Measurements from ENCODE around the gene MTX1.
"Not testable (repeated sequence)": the region's sequence is repeated elsewhere in the genome, so short reads cannot be mapped to it uniquely, and the experiment has no call there.

The MTX1 gene

DNA sequence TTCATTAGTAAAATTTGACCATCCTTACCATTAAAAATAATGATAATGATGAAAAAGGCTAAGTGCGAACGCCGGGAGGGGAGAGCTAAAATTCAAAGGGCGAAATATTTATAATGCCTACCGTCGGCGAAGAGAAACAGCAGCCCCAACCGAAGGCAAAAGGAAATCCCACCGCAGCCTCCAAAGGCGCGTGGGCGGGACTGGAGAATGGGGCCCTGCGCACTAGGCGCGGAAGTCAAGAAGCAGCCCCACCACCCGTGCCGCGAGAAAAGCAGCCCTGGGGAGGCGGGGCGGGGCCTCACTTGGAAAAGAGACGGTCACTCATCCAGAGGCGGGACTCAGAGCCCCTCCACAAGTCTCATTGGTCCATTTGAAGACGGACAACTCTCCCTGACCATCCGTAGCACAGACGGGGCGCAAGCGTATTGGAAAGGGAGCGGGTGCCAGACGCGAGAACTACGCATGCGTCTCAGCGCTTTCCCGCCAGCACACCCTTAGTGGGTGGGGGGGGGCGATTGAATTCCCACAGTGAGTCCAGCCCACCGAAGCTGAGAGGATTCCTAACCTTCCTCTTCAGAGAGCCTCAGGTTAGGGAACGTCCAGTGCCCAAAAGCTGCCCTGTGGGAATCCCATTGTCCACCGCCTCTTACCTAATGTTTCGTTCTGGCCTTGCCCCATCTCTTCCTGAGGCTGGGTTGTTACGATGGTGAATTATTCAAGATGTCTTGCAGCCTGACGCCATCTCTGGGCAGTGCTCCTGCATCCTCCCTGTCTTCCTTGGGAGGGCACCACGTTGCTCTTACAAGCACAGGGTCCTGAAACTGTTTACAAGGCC is 19.0 kb downstream of the MTX1 start:
- TF ChIP-seq, protein P1, sequence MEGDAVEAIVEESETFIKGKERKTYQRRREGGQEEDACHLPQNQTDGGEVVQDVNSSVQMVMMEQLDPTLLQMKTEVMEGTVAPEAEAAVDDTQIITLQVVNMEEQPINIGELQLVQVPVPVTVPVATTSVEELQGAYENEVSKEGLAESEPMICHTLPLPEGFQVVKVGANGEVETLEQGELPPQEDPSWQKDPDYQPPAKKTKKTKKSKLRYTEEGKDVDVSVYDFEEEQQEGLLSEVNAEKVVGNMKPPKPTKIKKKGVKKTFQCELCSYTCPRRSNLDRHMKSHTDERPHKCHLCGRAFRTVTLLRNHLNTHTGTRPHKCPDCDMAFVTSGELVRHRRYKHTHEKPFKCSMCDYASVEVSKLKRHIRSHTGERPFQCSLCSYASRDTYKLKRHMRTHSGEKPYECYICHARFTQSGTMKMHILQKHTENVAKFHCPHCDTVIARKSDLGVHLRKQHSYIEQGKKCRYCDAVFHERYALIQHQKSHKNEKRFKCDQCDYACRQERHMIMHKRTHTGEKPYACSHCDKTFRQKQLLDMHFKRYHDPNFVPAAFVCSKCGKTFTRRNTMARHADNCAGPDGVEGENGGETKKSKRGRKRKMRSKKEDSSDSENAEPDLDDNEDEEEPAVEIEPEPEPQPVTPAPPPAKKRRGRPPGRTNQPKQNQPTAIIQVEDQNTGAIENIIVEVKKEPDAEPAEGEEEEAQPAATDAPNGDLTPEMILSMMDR (IDR thresholded peaks at IDR 0.05; ENCODE audit: low read length, missing control alignments) = no peak
- H3K4me3 ChIP-seq (replicated peaks; ENCODE audit: low read depth, low read length) = peak overlapping the region; percentile 81
- DNase-seq (ENCODE audit: low read depth) = peak; percentile 99

DNA sequence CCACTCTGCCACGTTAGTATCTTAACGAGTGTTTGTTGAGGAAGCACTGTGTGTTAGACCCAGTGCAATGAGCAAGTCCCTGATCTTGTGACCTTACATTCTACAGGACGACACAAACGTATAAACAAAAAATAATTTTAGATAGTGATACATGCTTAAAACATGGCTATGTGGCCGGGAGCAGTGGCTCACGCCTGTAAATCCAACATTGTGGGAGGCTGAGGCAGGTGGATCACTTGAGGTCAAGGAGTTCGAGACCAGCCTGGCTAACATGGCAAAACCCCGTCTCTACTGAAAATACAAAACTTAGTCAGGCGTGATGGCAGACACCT is 19.6 kb downstream of the MTX1 start:
- TF ChIP-seq, protein P1 (IDR thresholded peaks at IDR 0.05; ENCODE audit: low read length, missing control alignments) = no peak
- peak overlapping the region; percentile 81 for H3K4me3 ChIP-seq (replicated peaks; ENCODE audit: low read depth, low read length)
- DNase-seq (ENCODE audit: low read depth) = no peak

DNA sequence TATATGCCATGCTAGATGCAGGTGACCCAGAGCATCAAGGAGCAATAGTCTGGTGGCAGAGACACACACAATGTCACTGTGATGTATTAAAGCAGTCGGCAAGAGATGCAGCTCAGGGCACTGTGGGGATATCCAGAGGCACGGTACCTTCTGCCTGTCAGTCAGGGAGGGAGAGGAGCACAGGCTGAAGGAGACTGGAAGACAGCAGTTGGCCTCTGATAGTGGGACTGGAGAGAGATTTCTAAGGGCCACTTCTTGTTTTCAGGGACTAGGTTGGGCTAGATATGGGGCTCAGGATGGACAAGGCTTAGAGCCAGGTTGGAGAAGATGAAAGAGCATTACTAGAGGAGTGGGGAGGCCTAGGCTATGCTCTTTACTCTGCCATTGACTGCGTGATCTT is 22.8 kb downstream of the MTX1 start:
- not testable (repeated sequence) for DNase-seq (ENCODE audit: low read depth); H3K4me3 ChIP-seq (replicated peaks; ENCODE audit: low read depth, low read length)

DNA sequence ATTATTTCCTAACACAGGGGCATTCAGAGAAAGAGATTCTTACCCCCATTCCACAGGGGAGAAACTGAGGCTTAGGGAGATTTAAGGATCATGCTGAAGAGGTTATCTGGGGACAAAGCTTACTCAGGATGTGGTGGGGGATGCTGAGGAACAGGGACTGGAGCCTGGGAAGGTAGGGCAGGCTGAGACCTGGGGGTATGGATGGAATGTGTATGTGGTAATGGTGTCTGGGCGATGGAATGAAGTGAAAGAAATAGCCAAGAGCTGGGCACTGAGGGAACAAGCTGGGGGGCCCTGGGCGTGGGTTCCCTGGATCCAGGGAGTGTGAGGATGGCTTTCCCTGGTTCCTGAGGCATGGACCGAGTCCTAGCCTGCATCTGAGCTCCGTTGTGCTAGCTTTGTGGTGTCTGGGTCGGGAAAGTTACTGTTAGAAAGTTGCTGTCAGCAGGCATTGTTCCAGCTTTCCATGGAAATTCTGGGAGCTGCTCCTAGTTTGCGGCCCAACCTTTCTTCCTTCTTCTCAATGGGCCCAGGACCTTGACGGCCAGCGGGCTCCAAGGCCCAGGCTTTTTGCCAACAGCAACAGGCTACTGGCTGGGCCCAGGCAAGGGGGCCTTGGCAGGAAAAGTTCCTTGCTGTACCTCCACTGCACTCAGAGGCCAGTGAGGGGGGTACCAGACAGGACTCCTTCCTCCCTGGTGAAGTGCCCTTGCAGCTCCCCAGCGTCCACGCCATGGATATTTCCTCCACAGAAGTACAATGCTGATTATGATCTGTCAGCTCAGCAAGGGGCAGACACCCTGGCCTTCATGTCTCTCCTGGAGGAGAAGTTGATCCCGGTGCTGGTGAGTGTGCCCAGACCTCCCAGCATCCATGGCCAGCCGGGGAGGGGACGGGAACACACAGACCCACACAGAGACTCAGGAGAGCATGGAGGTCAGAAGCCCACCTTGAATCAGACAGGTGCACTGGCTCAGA is 23.8 kb downstream of the MTX1 start:
- not testable (repeated sequence) for H3K4me3 ChIP-seq (replicated peaks; ENCODE audit: low read depth, low read length)
- DNase-seq (ENCODE audit: low read depth) = peak; percentile 65

DNA sequence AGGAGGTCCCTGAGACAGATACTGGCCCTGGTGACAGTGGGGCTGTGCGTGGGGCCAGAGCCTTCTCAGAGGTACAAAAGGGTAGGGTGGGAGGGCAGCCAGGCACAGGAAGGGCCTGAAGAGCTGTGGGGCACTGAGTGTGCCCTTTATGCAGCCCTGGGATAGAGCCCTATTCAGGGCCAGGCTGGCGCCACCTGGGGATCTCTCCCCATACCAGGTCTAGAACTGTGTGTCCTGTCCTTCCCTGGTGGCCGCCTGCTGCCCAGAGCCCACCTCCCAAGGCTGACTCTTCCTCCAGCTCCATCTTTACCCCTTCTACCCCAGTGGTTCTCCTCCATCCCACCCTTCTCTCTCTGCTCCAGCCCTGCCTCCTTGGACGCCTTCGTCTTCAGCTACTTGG is 25.0 kb downstream of the MTX1 start:
- DNase-seq (ENCODE audit: low read depth); H3K4me3 ChIP-seq (replicated peaks; ENCODE audit: low read depth, low read length): not testable (repeated sequence)

DNA sequence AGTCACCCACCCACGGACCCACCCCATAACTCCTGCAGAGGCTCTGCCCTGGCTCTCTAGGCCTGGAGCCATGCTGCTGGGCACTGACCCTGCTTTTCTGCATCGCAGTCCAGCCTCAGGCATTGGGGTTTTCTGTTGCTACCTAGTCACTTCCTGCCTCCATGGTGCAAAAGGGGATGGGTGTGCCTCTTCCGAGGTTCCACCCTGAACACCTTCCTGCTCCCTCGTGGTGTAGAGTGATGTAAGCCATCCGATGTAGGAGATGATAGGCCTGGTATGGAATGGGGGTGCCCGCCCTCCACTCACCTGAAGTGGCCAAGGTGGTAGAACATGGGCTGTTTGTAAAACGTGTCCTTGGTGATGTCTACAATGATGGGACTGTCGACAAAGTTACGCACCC is 26.9 kb downstream of the MTX1 start:
- H3K4me3 ChIP-seq (replicated peaks; ENCODE audit: low read depth, low read length); DNase-seq (ENCODE audit: low read depth): not testable (repeated sequence)

DNA sequence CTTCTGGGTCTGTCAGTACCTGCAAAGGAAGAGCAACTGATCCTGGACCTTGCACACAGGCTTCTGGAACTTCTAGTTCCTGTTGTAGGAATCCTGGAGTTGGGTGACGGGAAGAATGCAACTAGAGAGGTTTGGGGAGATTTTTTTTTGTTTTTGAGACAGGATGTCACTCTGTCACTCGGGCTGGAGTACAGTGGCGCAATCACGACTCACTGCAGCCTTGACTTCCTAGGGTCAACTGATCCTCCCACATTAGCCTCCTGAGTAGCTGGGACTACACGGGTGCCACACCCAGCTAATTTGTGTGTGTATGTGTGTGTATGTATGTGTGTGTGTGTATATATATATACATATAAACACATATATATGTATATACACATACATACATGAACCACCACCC is 28.0 kb downstream of the MTX1 start:
- DNase-seq (ENCODE audit: low read depth) = no peak
- TF ChIP-seq, protein P1 (IDR thresholded peaks at IDR 0.05; ENCODE audit: low read length, missing control alignments) = no peak
- H3K4me3 ChIP-seq (replicated peaks; ENCODE audit: low read depth, low read length) = no peak overlapping the region

DNA sequence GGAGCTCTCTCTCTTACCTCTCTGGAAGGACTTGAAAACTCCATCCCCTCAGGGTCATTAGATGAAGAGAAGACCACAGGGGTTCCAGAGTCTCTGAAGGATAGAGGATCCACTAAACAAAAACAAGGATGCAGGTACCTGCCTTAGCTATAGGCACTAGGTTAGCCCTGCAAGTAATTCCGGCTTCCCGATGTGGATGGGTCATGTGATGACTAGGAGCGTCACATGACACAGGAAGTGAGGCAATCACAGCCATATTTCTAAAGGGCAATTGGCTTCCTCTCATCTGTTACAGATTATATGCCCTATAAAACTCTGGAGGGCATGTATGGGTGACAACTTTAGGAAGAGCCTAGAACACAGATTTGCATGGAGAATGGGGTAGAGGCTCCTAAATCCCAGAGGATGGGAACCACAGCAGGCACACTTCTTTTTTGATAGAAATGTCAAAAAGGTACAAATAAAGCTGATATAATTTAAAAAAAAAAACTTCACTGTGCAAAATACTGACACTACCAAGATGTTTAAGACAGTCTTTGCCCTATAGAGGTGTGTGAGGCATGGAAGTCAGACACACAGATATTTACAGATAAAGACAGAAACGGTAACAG is 32.7 kb downstream of the MTX1 start:
- peak; percentile 87 for DNase-seq (ENCODE audit: low read depth)
- H3K4me3 ChIP-seq (replicated peaks; ENCODE audit: low read depth, low read length) = peak overlapping the region; percentile 61

More for the DNA sequence above, 32.7 kb downstream of the MTX1 start:
- TF ChIP-seq, protein P1 (IDR thresholded peaks at IDR 0.05; ENCODE audit: low read length, missing control alignments) = no peak
